Dedifferentiated amniotic fluid mesenchymal stem cell (primary cell): Measurements from ENCODE around the gene OXLD1.
"Not testable (repeated sequence)": the region's sequence is repeated elsewhere in the genome, so short reads cannot be mapped to it uniquely, and the experiment has no call there.

Experiments used
- DNase-seq: peaks from one replicate; pipeline ENCODE4 v3.0.0-alpha.2; 2016; ENCODE audit errors: extremely low spot score

The OXLD1 gene

GRCh38 chr17:81652906-81653771 lies 13.3 kb downstream of the OXLD1 start:
- DNase-seq = no peak

- DNase-seq = peak; percentile 16
Observed at GRCh38 chr17:81651692-81652091, 14.7 kb downstream of the OXLD1 start.

GRCh38 chr17:81650951-81651350 lies 15.5 kb downstream of the OXLD1 start:
- DNase-seq = no peak

- DNase-seq = no peak
Observed at GRCh38 chr17:81648707-81649085, 17.7 kb downstream of the OXLD1 start.

GRCh38 chr17:81648013-81648706 lies 18.2 kb downstream of the OXLD1 start:
- DNase-seq = no peak

GRCh38 chr17:81647640-81648012 lies 18.8 kb downstream of the OXLD1 start:
- no peak for DNase-seq

GRCh38 chr17:81646869-81647600 lies 19.4 kb downstream of the OXLD1 start:
- no peak for DNase-seq

- DNase-seq = no peak
Observed at GRCh38 chr17:81644976-81645952, 21.1 kb downstream of the OXLD1 start.

- no peak for DNase-seq
Observed at GRCh38 chr17:81644496-81644895, 21.9 kb downstream of the OXLD1 start.

- peak; percentile 31 for DNase-seq
Observed at GRCh38 chr17:81641825-81642489, 24.4 kb downstream of the OXLD1 start.

GRCh38 chr17:81640011-81640410 lies 26.4 kb downstream of the OXLD1 start:
- DNase-seq = no peak

GRCh38 chr17:81638683-81639082 lies 27.7 kb downstream of the OXLD1 start:
- no peak for DNase-seq

GRCh38 chr17:81636505-81637288 lies 29.7 kb downstream of the OXLD1 start, which contains the start of the genes NPLOC4 and TSPAN10:
TSS of gene NPLOC4 (minus strand) at chr17:81637112. CDS start at chr17:81636930, 182 bp downstream.
TSS of gene TSPAN10 (plus strand) at chr17:81637196. CDS start at chr17:81642413, 5,217 bp downstream.
- DNase-seq = peak; percentile 83

- peak; percentile 44 for DNase-seq
Observed at GRCh38 chr17:81635973-81636504, 30.4 kb downstream of the OXLD1 start.

- no peak for DNase-seq
Observed at GRCh38 chr17:81635431-81635830, 31.0 kb downstream of the OXLD1 start.

- DNase-seq = no peak
Observed at GRCh38 chr17:81631482-81631881, 34.9 kb downstream of the OXLD1 start.

GRCh38 chr17:81630274-81630673 lies 36.1 kb downstream of the OXLD1 start:
- no peak for DNase-seq

GRCh38 chr17:81621494-81622130 lies 44.8 kb downstream of the OXLD1 start:
- no peak for DNase-seq

- not testable (repeated sequence) for DNase-seq
Observed at GRCh38 chr17:81618307-81618706, 48.1 kb downstream of the OXLD1 start.
